HepG2 (cell line): ENCODE measurements around the gene CCDC97. TPM values are rescaled to one million over a fixed set of nuclear protein-coding genes. Genes with fewer than 3 reads are reported as not detected.

Source experiments
- ARID2 ChIP-seq: sonication (generic); formaldehyde crosslinking; IDR thresholded peaks from 2 replicates; pipeline ENCODE4 v1.8.1; 2022; ENCODE audit warnings: mild to moderate bottlenecking, missing genetic modification reagents, borderline replicate concordance
- ATF7 ChIP-seq, 2 experiments: fragments of 450-650 bp in 1 of 2; sonication (generic) in 1 of 2; formaldehyde crosslinking in 1 of 2; IDR thresholded peaks; 2 replicates each; pipeline versions ENCODE4 v1.4.0 to v1.6.1; 2016 to 2020; ENCODE audit warnings: antibody characterized with exemption in 1 of 2, mild to moderate bottlenecking in 1 of 2, missing genetic modification reagents in 1 of 2
- BCLAF1 ChIP-seq: fragments of 450-650 bp; IDR thresholded peaks from 2 replicates; pipeline ENCODE4 v1.6.1; 2017; ENCODE audit warnings: mild to moderate bottlenecking
- CEBPG ChIP-seq: IDR thresholded peaks from 2 replicates; pipeline ENCODE4 v1.6.1; 2016
- GPBP1L1 ChIP-seq: sonication (generic); formaldehyde crosslinking; IDR thresholded peaks from 2 replicates; pipeline ENCODE4 v1.5.0; 2020; ENCODE audit warnings: mild to moderate bottlenecking, missing genetic modification reagents
- JUN ChIP-seq: sonication (generic); formaldehyde crosslinking; IDR thresholded peaks from 2 replicates; pipeline ENCODE4 v1.4.0; 2020; ENCODE audit warnings: mild to moderate bottlenecking, missing genetic modification reagents
- MATR3 ChIP-seq: sonication (generic); formaldehyde crosslinking; IDR thresholded peaks from 2 replicates; pipeline ENCODE4 v1.4.0; 2020; ENCODE audit warnings: missing genetic modification reagents
- RCOR2 ChIP-seq: IDR thresholded peaks from 2 replicates; pipeline ENCODE4 v1.6.1; 2016; ENCODE audit warnings: missing biosample characterization, missing genetic modification reagents
- REXO4 ChIP-seq: sonication (generic); formaldehyde crosslinking; IDR thresholded peaks from 2 replicates; pipeline ENCODE4 v1.8.0; 2022; ENCODE audit warnings: missing genetic modification reagents, mild to moderate bottlenecking, borderline replicate concordance
- SETDB1 ChIP-seq: sonication (generic); formaldehyde crosslinking; IDR thresholded peaks from 2 replicates; pipeline ENCODE4 v1.5.1; 2020; ENCODE audit warnings: missing genetic modification reagents, mild to moderate bottlenecking, borderline replicate concordance
- SP5 ChIP-seq: IDR thresholded peaks from 2 replicates; pipeline ENCODE4 v1.6.1; 2016; ENCODE audit warnings: low read depth, borderline replicate concordance
- TEF ChIP-seq: sonication (generic); formaldehyde crosslinking; IDR thresholded peaks from 2 replicates; pipeline ENCODE4 v1.5.0; 2020; ENCODE audit warnings: missing genetic modification reagents
- ZEB1 ChIP-seq: IDR thresholded peaks from 2 replicates; pipeline ENCODE4 v1.6.1; 2012; ENCODE audit warnings: mild to moderate bottlenecking, low read depth, inconsistent platforms; ENCODE audit not compliant: insufficient replicate concordance
- ZMAT5 ChIP-seq: sonication (generic); formaldehyde crosslinking; IDR thresholded peaks from 2 replicates; pipeline ENCODE4 v1.5.0; 2020; ENCODE audit warnings: mild to moderate bottlenecking, low read depth, missing genetic modification reagents, borderline replicate concordance
- ZNF331 ChIP-seq: sonication (generic); formaldehyde crosslinking; IDR thresholded peaks from 2 replicates; pipeline ENCODE4 v1.4.0; 2020; ENCODE audit warnings: missing genetic modification reagents
- ZNF652 ChIP-seq: IDR thresholded peaks from 2 replicates; pipeline ENCODE4 v1.6.1; 2016; ENCODE audit warnings: low read depth, borderline replicate concordance
- ZNF766 ChIP-seq: sonication (generic); formaldehyde crosslinking; IDR thresholded peaks from 2 replicates; pipeline ENCODE4 v1.5.0; 2020; ENCODE audit warnings: missing genetic modification reagents, borderline replicate concordance
- polyA plus RNA-seq, 8 experiments: library from polyadenylated mRNA; depleted of rRNA in 3 of 8; stranded (reverse) in 7 of 8; unstranded in 1 of 8; fragments of >200 nt; fragmentation: Illumina TruSeq in 4 of 8; extraction: Trizol in 4 of 8; gene quantifications; 2 replicates each; pipeline versions ENCODE4 v1.2.1 to v1.2.3, GENCODE V29; 2011 to 2016; ENCODE audit warnings: low read depth in 4 of 8, missing spikeins in 1 of 8, mixed read lengths in 1 of 8; ENCODE audit not compliant: insufficient read depth in 1 of 8
- total RNA-seq, 5 experiments: library from RNA; depleted of rRNA; stranded (reverse); fragments of >200 nt; fragmentation: Illumina TruSeq; extraction: Trizol; gene quantifications; 2 replicates each; pipeline ENCODE4 v1.2.3, GENCODE V29; 2016; ENCODE audit warnings: low read depth in 1 of 5
- TF ChIP-seq, protein P1 (sequence below): sonication (generic); formaldehyde crosslinking; IDR thresholded peaks from 2 replicates; pipeline ENCODE4 v1.8.1; 2023; ENCODE audit warnings: mild to moderate bottlenecking, missing genetic modification reagents
- TF ChIP-seq, protein P2 (sequence below): IDR thresholded peaks from 2 replicates; pipeline ENCODE4 v1.6.1; 2016
- TF ChIP-seq, protein P3 (sequence below): IDR thresholded peaks from 2 replicates; pipeline ENCODE4 v1.6.1; 2016

CCDC97 gene
- total and polyA plus RNA-seq, 2 of the 13 experiments (the other 11 are each of a cell fraction or from before 2014, with no cell fraction given), result 6.2 to 7.3 TPM

DNA sequence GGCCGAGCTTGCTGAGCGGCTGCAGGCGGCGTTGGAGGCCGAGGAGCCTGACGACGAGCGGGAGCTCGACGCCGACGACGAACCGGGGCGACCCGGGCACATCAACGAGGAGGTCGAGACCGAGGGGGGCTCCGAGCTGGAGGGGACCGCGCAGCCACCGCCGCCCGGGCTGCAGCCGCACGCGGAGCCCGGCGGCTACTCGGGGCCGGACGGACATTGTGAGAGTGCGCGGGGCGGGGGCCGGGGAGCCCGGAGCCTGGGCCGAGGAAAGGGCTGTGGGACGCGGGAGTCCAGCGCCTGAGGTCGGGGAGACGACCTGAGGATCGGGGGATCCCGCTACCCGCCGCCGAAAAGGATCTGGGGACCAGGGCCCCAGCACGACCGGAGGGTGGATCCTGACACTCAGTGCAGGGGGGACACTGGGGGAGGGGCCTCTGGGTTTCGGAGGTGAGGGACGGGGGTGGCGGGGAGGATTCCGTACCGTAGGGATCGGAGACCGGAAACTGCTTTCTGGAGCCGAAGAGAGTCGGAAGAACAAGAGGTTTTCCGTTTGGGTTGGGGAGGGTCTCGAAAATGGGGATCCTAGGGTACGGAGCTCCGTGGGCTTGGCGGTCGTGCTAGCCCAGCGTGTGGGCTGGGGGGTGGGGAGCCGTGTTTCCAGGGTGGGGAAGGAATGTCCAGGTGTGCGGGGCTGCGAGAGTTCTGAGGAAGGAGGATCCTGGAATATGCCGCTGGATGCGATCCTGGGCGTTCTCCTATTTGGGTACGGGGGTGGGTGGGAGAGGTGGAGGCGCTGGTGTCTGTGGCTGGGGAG is 45.2 kb upstream of the CCDC97 start (continued):
- TF ChIP-seq ZEB1, result peak; percentile 58
- TF ChIP-seq JUN, result no peak
- TF ChIP-seq, protein P1, sequence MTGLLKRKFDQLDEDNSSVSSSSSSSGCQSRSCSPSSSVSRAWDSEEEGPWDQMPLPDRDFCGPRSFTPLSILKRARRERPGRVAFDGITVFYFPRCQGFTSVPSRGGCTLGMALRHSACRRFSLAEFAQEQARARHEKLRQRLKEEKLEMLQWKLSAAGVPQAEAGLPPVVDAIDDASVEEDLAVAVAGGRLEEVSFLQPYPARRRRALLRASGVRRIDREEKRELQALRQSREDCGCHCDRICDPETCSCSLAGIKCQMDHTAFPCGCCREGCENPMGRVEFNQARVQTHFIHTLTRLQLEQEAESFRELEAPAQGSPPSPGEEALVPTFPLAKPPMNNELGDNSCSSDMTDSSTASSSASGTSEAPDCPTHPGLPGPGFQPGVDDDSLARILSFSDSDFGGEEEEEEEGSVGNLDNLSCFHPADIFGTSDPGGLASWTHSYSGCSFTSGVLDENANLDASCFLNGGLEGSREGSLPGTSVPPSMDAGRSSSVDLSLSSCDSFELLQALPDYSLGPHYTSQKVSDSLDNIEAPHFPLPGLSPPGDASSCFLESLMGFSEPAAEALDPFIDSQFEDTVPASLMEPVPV (CRISPR knock-in tag), result no peak
- TF ChIP-seq GPBP1L1 (CRISPR knock-in tag), result no peak
- peak; percentile 73; the same call in 1 of the 2 replicates for TF ChIP-seq REXO4 (CRISPR knock-in tag)
- TF ChIP-seq SETDB1 (CRISPR knock-in tag), result no peak
- TF ChIP-seq RCOR2, result no peak
- no peak for TF ChIP-seq ZNF652 (CRISPR knock-in tag)
- no peak for TF ChIP-seq SP5 (CRISPR knock-in tag)
- TF ChIP-seq ZMAT5, result no peak
- TF ChIP-seq ZNF331 (CRISPR knock-in tag), result no peak
- TF ChIP-seq ZNF766 (CRISPR knock-in tag), result 0 out of 2 replicates have a peak, but pooled peaks have one; percentile 38
- 0 out of 2 replicates have a peak, but pooled peaks have one; percentile 58 for TF ChIP-seq TEF (CRISPR knock-in tag)
- TF ChIP-seq BCLAF1, result no peak
- TF ChIP-seq ATF7 (IDR thresholded peaks at IDR 0.05), result no peak
- TF ChIP-seq ATF7 (CRISPR knock-in tag; IDR thresholded peaks at IDR 0.05), result 0 out of 2 replicates have a peak, but pooled peaks have one; percentile 9
- TF ChIP-seq ARID2 (CRISPR knock-in tag), result no peak
- TF ChIP-seq, protein P2, sequence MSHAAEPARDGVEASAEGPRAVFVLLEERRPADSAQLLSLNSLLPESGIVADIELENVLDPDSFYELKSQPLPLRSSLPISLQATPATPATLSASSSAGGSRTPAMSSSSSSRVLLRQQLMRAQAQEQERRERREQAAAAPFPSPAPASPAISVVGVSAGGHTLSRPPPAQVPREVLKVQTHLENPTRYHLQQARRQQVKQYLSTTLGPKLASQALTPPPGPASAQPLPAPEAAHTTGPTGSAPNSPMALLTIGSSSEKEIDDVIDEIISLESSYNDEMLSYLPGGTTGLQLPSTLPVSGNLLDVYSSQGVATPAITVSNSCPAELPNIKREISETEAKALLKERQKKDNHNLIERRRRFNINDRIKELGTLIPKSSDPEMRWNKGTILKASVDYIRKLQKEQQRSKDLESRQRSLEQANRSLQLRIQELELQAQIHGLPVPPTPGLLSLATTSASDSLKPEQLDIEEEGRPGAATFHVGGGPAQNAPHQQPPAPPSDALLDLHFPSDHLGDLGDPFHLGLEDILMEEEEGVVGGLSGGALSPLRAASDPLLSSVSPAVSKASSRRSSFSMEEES, result no peak
- TF ChIP-seq CEBPG (CRISPR knock-in tag), result no peak
- TF ChIP-seq MATR3 (CRISPR knock-in tag), result no peak
- TF ChIP-seq, protein P3, sequence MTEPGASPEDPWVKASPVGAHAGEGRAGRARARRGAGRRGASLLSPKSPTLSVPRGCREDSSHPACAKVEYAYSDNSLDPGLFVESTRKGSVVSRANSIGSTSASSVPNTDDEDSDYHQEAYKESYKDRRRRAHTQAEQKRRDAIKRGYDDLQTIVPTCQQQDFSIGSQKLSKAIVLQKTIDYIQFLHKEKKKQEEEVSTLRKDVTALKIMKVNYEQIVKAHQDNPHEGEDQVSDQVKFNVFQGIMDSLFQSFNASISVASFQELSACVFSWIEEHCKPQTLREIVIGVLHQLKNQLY (CRISPR knock-in tag), result no peak
